Progenitor cell of endocrine pancreas (in vitro differentiated cells): ENCODE results near the gene CTSH. TPM values are rescaled to one million over a fixed set of nuclear protein-coding genes. Genes with fewer than 3 reads are reported as not detected.

Experiments
- DNase-seq: peaks from one replicate; pipeline ENCODE4 v3.0.0; 2021; ENCODE audit warnings: low spot score; ENCODE audit not compliant: unreplicated experiment
- H3K27ac Mint-ChIP-seq: 2 replicates; pipeline ENCODE4 v1.8.0; 2021; ENCODE audit warnings: mild to moderate bottlenecking, moderate library complexity, mixed read lengths
- H3K27me3 Mint-ChIP-seq: 2 replicates; pipeline ENCODE4 v1.8.0; 2021; ENCODE audit warnings: mixed read lengths
- H3K36me3 Mint-ChIP-seq: 2 replicates; pipeline ENCODE4 v1.8.0; 2022; ENCODE audit warnings: mixed read lengths; ENCODE audit not compliant: insufficient read depth
- H3K4me1 Mint-ChIP-seq: 2 replicates; pipeline ENCODE4 v1.8.0; 2021; ENCODE audit warnings: low read depth, mixed read lengths
- H3K4me3 Mint-ChIP-seq: 2 replicates; pipeline ENCODE4 v1.8.0; 2021; ENCODE audit warnings: low read depth, mild to moderate bottlenecking, moderate library complexity, mixed read lengths
- H3K9me3 Mint-ChIP-seq: 2 replicates; pipeline ENCODE4 v1.8.0; 2021; ENCODE audit warnings: low read depth, mixed read lengths
- long read RNA-seq: library from polyadenylated mRNA; unstranded; transcript quantifications from one replicate; pipeline ENCODE4 v2.0.0, GENCODE V29; 2020
- total RNA-seq: library from RNA; stranded (reverse); gene quantifications from 2 replicates; pipeline ENCODE4 v1.2.1, GENCODE V29; 2021
- TF ChIP-seq, protein P1 (sequence below): fragments of 200-600 bp; sonication (generic); IDR thresholded peaks from one replicate; pipeline ENCODE4 v1.5.0; 2021; ENCODE audit warnings: antibody characterized with exemption, mild to moderate bottlenecking; ENCODE audit not compliant: unreplicated experiment

Gene CTSH, protein sequence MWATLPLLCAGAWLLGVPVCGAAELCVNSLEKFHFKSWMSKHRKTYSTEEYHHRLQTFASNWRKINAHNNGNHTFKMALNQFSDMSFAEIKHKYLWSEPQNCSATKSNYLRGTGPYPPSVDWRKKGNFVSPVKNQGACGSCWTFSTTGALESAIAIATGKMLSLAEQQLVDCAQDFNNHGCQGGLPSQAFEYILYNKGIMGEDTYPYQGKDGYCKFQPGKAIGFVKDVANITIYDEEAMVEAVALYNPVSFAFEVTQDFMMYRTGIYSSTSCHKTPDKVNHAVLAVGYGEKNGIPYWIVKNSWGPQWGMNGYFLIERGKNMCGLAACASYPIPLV
- 56.4 and 58.2 TPM in 2 replicates for total RNA-seq
- long read RNA-seq, transcript CTSH-201 (12 exons, 2,190 nt) = major isoform, 104 of 118 reads
- long read RNA-seq, partial matches to known transcripts = 1 of 118 reads
- long read RNA-seq, other reads (novel, unspliced or antisense) = 13 of 118 reads

DNA sequence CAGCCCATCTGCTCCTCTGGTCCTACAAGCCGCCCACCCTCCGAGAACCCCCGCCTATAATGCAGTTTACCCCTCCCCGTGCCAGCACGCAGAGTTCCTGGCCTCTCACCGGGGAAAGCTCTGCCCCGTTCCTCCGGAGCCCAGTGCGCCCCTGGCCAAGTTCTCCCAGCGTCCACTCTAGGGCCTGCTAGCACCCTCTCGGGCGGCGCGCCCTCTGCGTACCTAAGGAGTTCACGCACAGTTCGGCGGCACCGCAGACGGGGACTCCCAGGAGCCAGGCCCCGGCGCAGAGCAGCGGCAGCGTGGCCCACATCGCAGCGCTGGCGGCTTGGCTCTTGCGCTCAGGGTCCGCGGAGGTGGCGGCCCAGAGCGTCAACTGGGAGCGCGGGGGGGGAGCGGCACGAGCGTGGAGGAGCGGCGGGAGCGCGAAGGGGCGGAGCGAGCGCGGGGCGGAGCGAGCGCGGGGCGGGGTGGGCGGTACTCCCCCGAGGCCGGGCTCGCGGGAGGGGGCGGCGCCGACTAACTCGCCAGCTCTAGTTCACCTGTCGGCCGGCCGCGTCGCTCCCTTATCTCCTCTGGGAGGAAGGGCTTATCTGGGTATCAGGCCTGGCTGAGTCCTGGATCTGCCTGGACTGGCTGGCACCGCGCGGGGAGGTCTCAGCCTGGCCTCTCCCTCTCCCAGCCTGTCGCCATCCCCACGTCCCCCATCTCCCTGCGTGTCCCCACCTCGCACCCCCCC lies at the start of gene CTSH:
CTSH (minus strand) TSS at position 378 of the 739 bp plus-strand sequence; CDS start at position 313, 65 bp downstream.
- peak; percentile 79 for DNase-seq
- TF ChIP-seq, protein P1, sequence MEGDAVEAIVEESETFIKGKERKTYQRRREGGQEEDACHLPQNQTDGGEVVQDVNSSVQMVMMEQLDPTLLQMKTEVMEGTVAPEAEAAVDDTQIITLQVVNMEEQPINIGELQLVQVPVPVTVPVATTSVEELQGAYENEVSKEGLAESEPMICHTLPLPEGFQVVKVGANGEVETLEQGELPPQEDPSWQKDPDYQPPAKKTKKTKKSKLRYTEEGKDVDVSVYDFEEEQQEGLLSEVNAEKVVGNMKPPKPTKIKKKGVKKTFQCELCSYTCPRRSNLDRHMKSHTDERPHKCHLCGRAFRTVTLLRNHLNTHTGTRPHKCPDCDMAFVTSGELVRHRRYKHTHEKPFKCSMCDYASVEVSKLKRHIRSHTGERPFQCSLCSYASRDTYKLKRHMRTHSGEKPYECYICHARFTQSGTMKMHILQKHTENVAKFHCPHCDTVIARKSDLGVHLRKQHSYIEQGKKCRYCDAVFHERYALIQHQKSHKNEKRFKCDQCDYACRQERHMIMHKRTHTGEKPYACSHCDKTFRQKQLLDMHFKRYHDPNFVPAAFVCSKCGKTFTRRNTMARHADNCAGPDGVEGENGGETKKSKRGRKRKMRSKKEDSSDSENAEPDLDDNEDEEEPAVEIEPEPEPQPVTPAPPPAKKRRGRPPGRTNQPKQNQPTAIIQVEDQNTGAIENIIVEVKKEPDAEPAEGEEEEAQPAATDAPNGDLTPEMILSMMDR = no peak
- Mint-ChIP-seq H3K36me3 (no peaks in the 10 kb centered on the region), H3K27me3 (peaks cover 14% of the 10 kb centered on the region), H3K27ac (peak within 1 kb of the TSS; percentile 80), H3K4me3 (peak within 1 kb of the TSS; percentile 73), H3K4me1 (peaks cover 17% of the 10 kb centered on the region), H3K9me3 (peaks cover 2% of the 10 kb centered on the region)

DNA sequence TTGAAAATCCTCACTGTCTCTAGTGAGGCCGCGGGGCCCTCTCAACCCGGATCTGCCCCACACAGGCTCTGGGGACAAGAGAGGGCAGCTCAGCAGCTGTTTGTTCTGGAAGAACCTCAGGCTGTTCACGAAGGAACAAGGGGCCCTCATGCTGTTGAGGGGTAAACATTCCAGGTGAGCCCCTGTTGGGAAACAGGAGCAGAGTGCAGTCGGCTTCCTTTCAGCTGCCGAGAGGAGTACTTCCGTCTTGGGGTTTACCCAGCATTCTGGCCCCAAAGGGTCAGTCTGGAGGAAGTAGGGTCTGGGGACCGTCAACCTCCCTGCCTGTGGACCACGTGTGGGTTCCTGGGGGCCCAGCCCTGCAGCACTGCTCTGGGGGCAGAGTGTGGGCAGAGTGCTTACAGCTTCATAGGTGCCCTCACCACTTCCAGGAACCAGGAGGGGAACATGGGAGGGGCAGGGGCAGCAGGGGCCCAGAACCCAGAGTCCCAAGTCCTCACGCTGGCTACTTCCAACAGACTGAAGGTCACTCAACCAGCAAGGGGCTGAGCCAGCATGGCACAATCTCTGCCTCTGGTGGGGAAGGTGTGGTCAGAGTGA lies 49.2 kb upstream of the CTSH start:
- TF ChIP-seq, protein P1 = no peak
- Mint-ChIP-seq H3K4me1 (peaks cover 1% of the 10 kb centered on the region), H3K36me3 (no peaks in the 10 kb centered on the region), H3K4me3 (no peak overlapping the region), H3K9me3 (no peaks in the 10 kb centered on the region), H3K27me3 (peaks cover 19% of the 10 kb centered on the region), H3K27ac (no peak overlapping the region)
- DNase-seq = no peak

- no peak for DNase-seq
- peaks cover 19% of the 10 kb centered on the region for H3K27me3 Mint-ChIP-seq
- TF ChIP-seq, protein P1 = no peak
- peaks cover 4% of the 10 kb centered on the region for H3K4me1 Mint-ChIP-seq
- peak overlapping the region; percentile 82 for H3K27ac Mint-ChIP-seq
- H3K4me3 Mint-ChIP-seq = no peak overlapping the region
- H3K36me3 Mint-ChIP-seq = no peaks in the 10 kb centered on the region
- H3K9me3 Mint-ChIP-seq = no peaks in the 10 kb centered on the region
Measured at GRCh38 chr15:78993257-78993930, 48.5 kb upstream of the CTSH start.

GRCh38 chr15:78992416-78993256 lies 47.8 kb upstream of the CTSH start:
- Mint-ChIP-seq H3K4me1 (peaks cover 4% of the 10 kb centered on the region), H3K27ac (peak overlapping the region; percentile 82), H3K9me3 (no peaks in the 10 kb centered on the region), H3K27me3 (peaks cover 23% of the 10 kb centered on the region), H3K4me3 (no peak overlapping the region), H3K36me3 (no peaks in the 10 kb centered on the region)
- TF ChIP-seq, protein P1 = no peak
- no peak for DNase-seq
